IMR-90 (cell line): Measurements from ENCODE around the gene AWAT2. TPM values are rescaled to one million over a fixed set of nuclear protein-coding genes. Genes with fewer than 3 reads are reported as not detected.

Experiments
- ATAC-seq: fragments of 200-7000 bp; cut with Tn5 transposase; 2 replicates; pipeline ENCODE4 v1.9.1; 2020; ENCODE audit warnings: low read depth, mild to moderate bottlenecking, moderate library complexity
- BruUV-seq: library from RNA; stranded (reverse); fragments of 400-500 nt; replicated peaks from 2 replicates; lab custom pipeline; 2021; lab: Mats Ljungman, UMichigan
- CTCF ChIA-PET: fragments of 300-600 bp; formaldehyde crosslinking; extraction: SDS; loops from one replicate; lab custom pipeline; 2021; ENCODE audit warnings: antibody characterized with exemption; lab: Yijun Ruan, JAX
- POLR2A ChIA-PET: fragments of 300-600 bp; sonication (Branson Sonifier 250); formaldehyde crosslinking; loops from one replicate; lab custom pipeline; 2022; ENCODE audit warnings: antibody characterized with exemption; ENCODE audit not compliant: unreplicated experiment; lab: Charles Lee
- DNase-seq: peaks from one replicate; pipeline ENCODE4 v3.0.0; 2013
- H2AFZ ChIP-seq: replicated peaks from 2 replicates; pipeline ENCODE3; 2013; ENCODE audit warnings: low read length, mild to moderate bottlenecking; ENCODE audit not compliant: poor library complexity
- H2AK5ac ChIP-seq: 2 replicates; pipeline ENCODE4 v1.6.1; 2013; ENCODE audit warnings: low read depth, low read length, inconsistent platforms
- H2AK9ac ChIP-seq: replicated peaks from 2 replicates; pipeline ENCODE3; 2013; ENCODE audit warnings: mild to moderate bottlenecking, low read depth, low read length, moderate library complexity; ENCODE audit not compliant: poor library complexity
- H2BK120ac ChIP-seq: 2 replicates; pipeline ENCODE4 v1.6.1; 2013; ENCODE audit warnings: low read depth, low read length, inconsistent platforms
- H2BK15ac ChIP-seq: 3 replicates; pipeline ENCODE4 v1.6.1; 2013; ENCODE audit warnings: low read depth, low read length, inconsistent platforms
- H2BK20ac ChIP-seq: 2 replicates; pipeline ENCODE4 v1.6.1; 2013; ENCODE audit warnings: low read depth, mild to moderate bottlenecking, inconsistent platforms, low read length, moderate library complexity
- H2BK5ac ChIP-seq: 2 replicates; pipeline ENCODE4 v1.6.1; 2013; ENCODE audit warnings: mild to moderate bottlenecking, low read depth, low read length, inconsistent platforms; ENCODE audit not compliant: poor library complexity, severe bottlenecking
- H3K14ac ChIP-seq: replicated peaks from 2 replicates; pipeline ENCODE4 v1.6.1; 2013; ENCODE audit warnings: low read depth, low read length, inconsistent platforms
- H3K18ac ChIP-seq: 2 replicates; pipeline ENCODE4 v1.6.1; 2013; ENCODE audit warnings: low read depth, low read length, control low read depth
- H3K23ac ChIP-seq: 2 replicates; pipeline ENCODE4 v1.6.1; 2013; ENCODE audit warnings: low read depth, low read length, inconsistent platforms
- H3K27ac ChIP-seq: 2 replicates; pipeline ENCODE4 v1.5.1; 2013; ENCODE audit warnings: mild to moderate bottlenecking, control low read depth, low read length; ENCODE audit not compliant: insufficient read depth
- H3K27me3 ChIP-seq: 2 replicates; pipeline ENCODE4 v1.6.1; 2013; ENCODE audit warnings: low read length; ENCODE audit not compliant: control insufficient read depth, insufficient read depth
- H3K36me3 ChIP-seq: 2 replicates; pipeline ENCODE4 v1.6.1; 2013; ENCODE audit warnings: low read length, mixed read lengths; ENCODE audit not compliant: control insufficient read depth, insufficient read depth
- H3K4ac ChIP-seq: 2 replicates; pipeline ENCODE4 v1.6.1; 2013; ENCODE audit warnings: low read depth, low read length, inconsistent platforms
- H3K4me1 ChIP-seq: 2 replicates; pipeline ENCODE4 v1.6.1; 2013; ENCODE audit warnings: low read length, mixed read lengths; ENCODE audit not compliant: control insufficient read depth, insufficient read depth
- H3K4me2 ChIP-seq: 2 replicates; pipeline ENCODE4 v1.6.1; 2013; ENCODE audit warnings: low read depth, mild to moderate bottlenecking, control low read depth, low read length, moderate library complexity
- H3K4me3 ChIP-seq: 2 replicates; pipeline ENCODE4 v1.5.1; 2013; ENCODE audit warnings: low read depth, mild to moderate bottlenecking, control low read depth, low read length, moderate library complexity; ENCODE audit not compliant: insufficient read depth
- H3K56ac ChIP-seq: 2 replicates; pipeline ENCODE4 v1.6.1; 2013; ENCODE audit warnings: low read length, inconsistent platforms; ENCODE audit not compliant: insufficient read depth; ENCODE audit errors: extremely low read depth
- H3K79me1 ChIP-seq, 2 experiments: 2 replicates each; pipeline ENCODE4 v1.6.1; 2013; ENCODE audit warnings: low read length in 2 of 2, inconsistent platforms in 1 of 2, low read depth in 1 of 2
- H3K9ac ChIP-seq: 2 replicates; pipeline ENCODE4 v1.6.1; 2013; ENCODE audit warnings: low read depth, low read length, control low read depth
- H3K9me1 ChIP-seq: 2 replicates; pipeline ENCODE4 v1.6.1; 2013; ENCODE audit warnings: low read length, inconsistent platforms; ENCODE audit not compliant: insufficient read depth
- H3K9me3 ChIP-seq: 2 replicates; pipeline ENCODE4 v1.6.1; 2013; ENCODE audit warnings: low read length; ENCODE audit not compliant: control insufficient read depth, insufficient read depth
- H4K20me1 ChIP-seq: 2 replicates; pipeline ENCODE4 v1.6.1; 2013; ENCODE audit warnings: low read length, inconsistent platforms; ENCODE audit not compliant: insufficient read depth
- H4K5ac ChIP-seq: 2 replicates; pipeline ENCODE4 v1.6.1; 2013; ENCODE audit warnings: mild to moderate bottlenecking, low read depth, low read length, control low read depth
- H4K8ac ChIP-seq, 2 experiments: 2 replicates each; pipeline ENCODE4 v1.6.1; 2013; ENCODE audit warnings: low read depth in 2 of 2, low read length in 2 of 2, control low read depth in 1 of 2, inconsistent platforms in 1 of 2
- H4K91ac ChIP-seq: 2 replicates; pipeline ENCODE4 v1.6.1; 2013; ENCODE audit warnings: low read depth, low read length, inconsistent platforms; ENCODE audit not compliant: insufficient read depth
- BHLHE40 ChIP-seq: fragments of 150-350 bp; IDR thresholded peaks from 2 replicates; pipeline ENCODE4 v1.6.1; 2016; ENCODE audit warnings: mild to moderate bottlenecking, low read depth, low read length
- CEBPB ChIP-seq: IDR thresholded peaks from 2 replicates; pipeline ENCODE4 v1.6.1; 2012; ENCODE audit warnings: low read depth, low read length, improper control_type of control experiment
- CHD1 ChIP-seq: IDR thresholded peaks from 2 replicates; pipeline ENCODE4 v1.6.1; 2012; ENCODE audit warnings: low read depth, low read length, improper control_type of control experiment
- CTCF ChIP-seq: conservative IDR thresholded peaks from 2 replicates; pipeline ENCODE4 v1.5.1; 2012; ENCODE audit warnings: mild to moderate bottlenecking, low read depth, low read length, improper control_type of control experiment
- FOS ChIP-seq: fragments of 150-350 bp; IDR thresholded peaks from 2 replicates; pipeline ENCODE4 v1.6.1; 2016; ENCODE audit warnings: low read depth, low read length
- MAFK ChIP-seq: IDR thresholded peaks from 2 replicates; pipeline ENCODE4 v1.6.1; 2012; ENCODE audit warnings: low read depth, low read length, improper control_type of control experiment
- MAZ ChIP-seq: IDR thresholded peaks from 2 replicates; pipeline ENCODE4 v1.6.1; 2012; ENCODE audit warnings: low read depth, mild to moderate bottlenecking, low read length, improper control_type of control experiment, moderate library complexity, borderline replicate concordance
- MXI1 ChIP-seq: IDR thresholded peaks from 2 replicates; pipeline ENCODE4 v1.6.1; 2012; ENCODE audit warnings: low read depth, mild to moderate bottlenecking, low read length, moderate library complexity, borderline replicate concordance
- NFE2L2 ChIP-seq: fragments of 150-350 bp; IDR thresholded peaks from 2 replicates; pipeline ENCODE4 v1.6.1; 2016; ENCODE audit warnings: low read depth, mild to moderate bottlenecking, low read length
- POLR2A ChIP-seq: IDR thresholded peaks from 2 replicates; pipeline ENCODE4 v1.6.1; 2012; ENCODE audit warnings: mild to moderate bottlenecking, low read depth, low read length
- RAD21 ChIP-seq: IDR thresholded peaks from 2 replicates; pipeline ENCODE4 v1.6.1; 2012; ENCODE audit warnings: low read length, improper control_type of control experiment
- RCOR1 ChIP-seq: IDR thresholded peaks from 2 replicates; pipeline ENCODE4 v1.6.1; 2012; ENCODE audit warnings: mild to moderate bottlenecking, low read length, improper control_type of control experiment; ENCODE audit not compliant: insufficient replicate concordance
- RFX5 ChIP-seq: IDR thresholded peaks from 2 replicates; pipeline ENCODE4 v1.8.0; 2012; ENCODE audit warnings: low read depth, mild to moderate bottlenecking, low read length, moderate library complexity
- whole genome bisulfite sequencing, 2 experiments: methylation state at CpG; one replicate each; pipeline versions ENCODE4 v1.1.5 to v1.1.7; 2013; ENCODE audit warnings: missing lambda C conversion rate in 2 of 2; ENCODE audit not compliant: insufficient read length in 1 of 2; ENCODE audit errors: extremely low coverage in 2 of 2; 5-methylcytosine and 5-hydroxymethylcytosine counted together
- dilution Hi-C: fragments of 300-500 bp; cut with HindIII; formaldehyde crosslinking; loops from one replicate; pipeline ENCODE4 v1.14.3; 2018; ENCODE audit warnings: low sequenced_read_pairs; ENCODE audit not compliant: unreplicated experiment
- in situ Hi-C: fragments of 300-500 bp; cut with MboI; formaldehyde crosslinking; loops from 3 replicates; pipeline ENCODE4 v1.14.3; 2019; ENCODE audit warnings: low sequenced_read_pairs, inconsistent platforms, mixed read lengths
- intact Hi-C: fragments of 100-400 bp; cut with micrococcal nuclease; formaldehyde crosslinking; loops from 2 replicates; pipeline ENCODE4 v1.10.0; 2022
- polyA plus RNA-seq, 3 experiments: library from polyadenylated mRNA; depleted of rRNA; stranded (reverse); fragments of >200 nt; gene quantifications; 2 replicates each; pipeline ENCODE4 v1.2.3, GENCODE V29; 2012; ENCODE audit warnings: low replicate concordance in 1 of 3
- total RNA-seq: library from RNA; depleted of rRNA; stranded (reverse); fragments of >200 nt; gene quantifications from 2 replicates; pipeline ENCODE4 v1.2.3, GENCODE V29; 2012

AWAT2 gene
- total and polyA plus RNA-seq, 2 of the 4 experiments (the other 2 are of a cell fraction): under 0.01 TPM; not detected in 1

- POLR2A ChIA-PET: no interaction called here
- no TSS peak for BruUV-seq
- no peaks in the 10 kb centered on the region for H3K79me1 ChIP-seq
Measured at GRCh38 chrX:69991685-69992084, 58.1 kb downstream of the AWAT2 start.

More at GRCh38 chrX:69991685-69992084, 58.1 kb downstream of the AWAT2 start:
- no peak overlapping the region for H4K91ac ChIP-seq
- in situ Hi-C loops: no loop called here
- no peak overlapping the region for H4K8ac ChIP-seq
- no peak overlapping the region for H2BK120ac ChIP-seq
- no peaks in the 10 kb centered on the region for H3K9me1 ChIP-seq
- H4K20me1 ChIP-seq: no peaks in the 10 kb centered on the region
- no peak for DNase-seq
- H4K5ac ChIP-seq: no peak overlapping the region
- no peak overlapping the region for H3K9ac ChIP-seq
- CTCF ChIA-PET: no interaction called here
- H3K56ac ChIP-seq: no peak overlapping the region
- H3K23ac ChIP-seq: no peak overlapping the region
- no peak overlapping the region for H2BK20ac ChIP-seq
- no peak overlapping the region for H2BK15ac ChIP-seq
- dilution Hi-C loops: no loop called here
- no peak for ATAC-seq
- H3K27ac ChIP-seq: no peak overlapping the region
- no peak overlapping the region for H2AK5ac ChIP-seq
- TF ChIP-seq CEBPB (no peak), RFX5 (no peak), MXI1 (no peak), BHLHE40 (no peak), CHD1 (no peak), NFE2L2 (no peak), CTCF (no peak), MAFK (no peak), RCOR1 (no peak), RAD21 (no peak), MAZ (no peak), POLR2A (no peak), FOS (no peak)
- H3K4me1 ChIP-seq: no peaks in the 10 kb centered on the region
- H3K4me2 ChIP-seq: no peak overlapping the region
- no peaks in the 10 kb centered on the region; the same call in none of the 2 replicates for H3K27me3 ChIP-seq
- no peak overlapping the region for H3K4me3 ChIP-seq
- H3K14ac ChIP-seq: no peak overlapping the region
- H3K36me3 ChIP-seq: no peaks in the 10 kb centered on the region
- intact Hi-C loops: no loop called here
- H2AK9ac ChIP-seq: no peak overlapping the region
- H3K9me3 ChIP-seq: no peaks in the 10 kb centered on the region
- no peak overlapping the region for H3K18ac ChIP-seq
- no peak overlapping the region for H3K4ac ChIP-seq
- 58% methylated on average over 2 of the region's 3 CpGs; no CpG with 5 or more reads in 1 of the 2 experiments for WGBS, 2 experiments
- no peak overlapping the region for H2BK5ac ChIP-seq
- no peak overlapping the region for H2AFZ ChIP-seq
